GM18499 (cell line): ENCODE measurements around the gene ETFA.

Experiments
- ATAC-seq: cut with Tn5 transposase; IDR thresholded peaks from one replicate; pipeline ENCODE4 v1.9.1; 2021; ENCODE audit warnings: moderate number of reproducible peaks; ENCODE audit not compliant: insufficient read depth, unreplicated experiment

The ETFA gene

DNA sequence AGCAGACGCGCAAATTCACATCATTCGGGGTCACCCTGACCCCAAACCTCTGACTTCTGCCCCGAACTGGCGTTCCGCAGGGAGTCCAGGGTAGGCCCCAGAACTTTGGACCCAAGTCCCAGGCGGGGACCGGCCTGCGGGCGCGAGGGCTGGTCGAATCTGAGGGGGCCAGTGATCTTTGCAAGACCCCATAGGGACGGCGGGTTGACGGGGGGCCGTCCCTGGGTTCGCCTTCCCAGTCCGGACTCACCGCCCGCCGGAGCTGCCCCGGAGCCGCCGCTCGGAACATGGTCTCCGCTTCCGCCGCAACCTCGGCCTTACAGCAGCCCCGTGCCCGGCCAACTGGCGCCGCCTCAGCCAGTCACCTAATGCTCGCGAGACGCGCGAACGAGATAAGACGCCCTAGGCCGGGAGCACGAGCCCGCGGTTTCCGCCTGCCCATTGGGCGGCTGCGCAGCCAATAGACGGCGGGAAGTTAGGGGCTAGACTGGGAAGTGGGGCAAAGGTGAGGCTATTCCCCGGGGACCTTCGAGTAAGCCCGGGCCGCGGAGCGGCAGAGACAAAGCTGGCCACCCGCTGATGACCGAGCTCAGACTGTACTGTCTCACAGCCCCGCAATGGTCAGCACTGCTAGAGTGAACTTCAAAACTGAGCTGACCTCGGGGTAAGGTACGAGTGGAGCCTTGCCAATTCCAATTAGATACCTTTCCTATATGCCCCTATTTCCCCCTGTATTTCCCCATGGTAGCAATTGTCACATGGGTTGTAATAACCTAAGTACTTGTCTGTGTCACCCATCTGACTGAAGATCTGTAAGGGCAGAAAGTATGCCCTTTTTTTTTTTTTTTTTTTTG lies at the start of gene ETFA:
TSS of gene ETFA (minus strand) at position 370 of the 854 bp plus-strand sequence. CDS start at position 289, 81 bp downstream.
- peak; percentile 69 for ATAC-seq

DNA sequence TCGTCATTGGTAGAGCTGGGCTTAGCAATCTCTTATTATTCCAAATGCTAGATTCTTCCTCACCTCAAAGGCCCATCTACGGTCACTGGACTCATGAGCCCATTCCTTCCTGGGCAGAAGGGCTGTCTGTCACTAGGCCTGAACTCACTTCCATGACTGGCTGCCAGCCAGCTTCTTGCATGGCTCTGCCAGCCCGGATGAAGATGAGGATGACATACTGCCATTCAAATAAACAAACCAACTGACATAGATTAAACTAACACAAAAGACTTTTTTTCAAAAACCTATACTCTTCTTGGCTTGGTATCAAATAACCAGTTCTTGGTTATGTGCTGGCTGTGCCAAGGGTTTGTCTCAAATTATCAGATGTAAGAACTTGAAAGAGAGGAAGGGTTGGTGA lies 49.1 kb upstream of the ETFA start:
- no peak for ATAC-seq

DNA sequence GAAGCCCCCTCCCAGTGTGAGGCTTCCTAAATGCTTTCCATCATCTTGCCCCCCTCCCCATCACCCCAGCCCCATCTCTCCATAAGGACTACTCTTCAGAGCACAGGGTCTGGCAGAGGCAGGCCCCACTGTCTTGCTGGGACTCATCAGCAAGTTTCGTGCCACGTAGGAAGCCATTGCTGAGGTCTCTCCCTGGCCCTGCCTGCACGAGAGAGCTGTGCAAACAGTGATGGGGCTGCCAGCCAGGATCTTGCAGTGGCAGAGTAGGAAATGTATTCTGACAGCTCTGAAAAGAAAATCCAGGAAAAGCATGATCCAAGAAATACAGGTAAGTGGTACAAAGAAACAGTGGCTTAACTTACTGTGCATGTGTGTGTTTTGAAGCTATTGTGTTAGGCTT lies 47.9 kb upstream of the ETFA start:
- no peak for ATAC-seq

DNA sequence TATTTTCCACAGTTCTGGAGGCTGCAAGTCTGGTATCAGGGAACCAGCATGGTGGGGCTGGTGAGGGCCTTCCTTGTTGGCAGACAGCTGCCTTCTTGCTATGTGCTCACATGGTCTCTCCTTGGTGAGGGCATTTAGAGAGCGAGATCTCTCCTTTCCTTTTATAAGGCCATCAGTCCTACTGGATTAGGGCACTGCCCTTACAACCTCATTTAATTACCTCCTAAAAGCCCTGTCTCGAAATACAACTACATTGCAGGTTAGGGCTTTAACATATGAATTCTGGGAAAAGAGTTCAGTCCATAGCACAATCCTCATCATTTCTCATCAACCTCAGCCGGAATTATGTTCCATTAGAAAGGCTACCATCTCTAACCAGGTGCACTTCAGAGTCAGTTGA lies 47.2 kb upstream of the ETFA start:
- no peak for ATAC-seq

DNA sequence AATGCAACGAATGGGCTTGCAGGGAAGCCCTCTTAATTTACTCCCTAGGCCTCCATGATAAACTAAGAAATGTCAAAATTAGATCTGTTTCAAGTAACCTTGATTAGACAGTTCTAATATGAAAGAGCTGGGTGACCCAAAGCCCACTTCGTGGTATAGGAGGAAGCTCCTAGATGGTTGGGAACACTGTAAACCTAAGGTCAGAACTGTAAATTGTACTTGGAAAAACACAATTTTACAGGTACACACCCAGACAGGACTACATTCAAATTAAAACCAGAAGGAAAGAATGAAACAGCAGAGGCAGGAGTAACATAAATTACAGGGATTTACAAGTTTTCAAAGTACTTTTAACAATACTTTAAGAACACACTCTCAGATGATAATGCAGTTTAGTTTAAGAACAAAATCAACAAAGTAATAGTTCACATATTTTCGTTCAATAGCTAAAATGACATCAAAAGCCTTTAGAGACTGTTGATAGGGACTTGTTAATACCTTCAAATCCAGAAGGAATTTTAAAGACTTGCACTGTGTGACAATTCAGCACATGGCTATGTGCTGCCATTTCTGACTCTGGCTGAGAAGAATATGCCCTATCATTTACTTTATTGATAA lies 43.7 kb upstream of the ETFA start:
- no peak for ATAC-seq

DNA sequence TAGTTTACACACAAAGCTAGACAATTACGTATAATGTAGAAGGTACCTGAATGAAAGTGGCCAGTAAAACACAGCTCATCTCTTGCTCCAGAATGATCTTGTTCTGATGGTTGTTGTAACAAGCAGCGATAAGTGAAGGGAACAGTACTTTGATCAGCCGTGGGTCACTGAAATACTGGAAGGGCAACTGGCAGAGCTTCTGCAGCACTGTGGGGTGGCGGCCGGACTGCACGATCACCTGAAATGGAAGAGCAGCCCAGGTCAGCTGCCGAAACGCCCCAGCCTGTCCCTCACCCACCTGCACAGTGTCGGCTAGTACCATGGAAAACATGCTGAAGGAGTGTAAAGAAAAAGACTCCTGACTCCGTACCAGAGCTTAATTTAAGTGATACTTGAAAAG lies 42.6 kb upstream of the ETFA start:
- ATAC-seq, result no peak

DNA sequence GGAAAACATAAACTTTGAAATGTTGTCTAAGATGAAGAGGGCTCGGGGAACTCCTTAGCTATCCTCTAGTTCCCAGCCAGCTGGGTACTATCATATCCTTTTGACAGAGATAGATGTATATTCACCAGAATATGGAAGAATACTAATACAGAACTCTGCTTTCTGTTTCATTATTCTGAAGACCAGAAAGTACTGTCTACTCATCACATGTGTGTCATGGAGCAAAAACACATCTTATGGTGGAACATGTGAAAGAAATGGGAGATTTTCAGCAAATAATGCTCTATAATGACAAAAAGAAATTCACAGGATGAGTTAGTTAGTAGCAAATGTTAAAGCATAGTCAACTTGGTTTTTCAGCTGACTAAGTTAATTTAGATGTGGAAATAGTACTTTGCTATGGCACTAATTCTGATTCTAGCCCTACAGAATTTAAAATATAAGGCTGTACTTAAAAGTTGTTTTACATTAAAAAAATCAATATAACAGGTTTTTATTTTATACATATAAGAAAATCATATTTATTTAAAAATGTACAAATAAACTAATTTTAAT lies 41.8 kb upstream of the ETFA start:
- no peak for ATAC-seq

DNA sequence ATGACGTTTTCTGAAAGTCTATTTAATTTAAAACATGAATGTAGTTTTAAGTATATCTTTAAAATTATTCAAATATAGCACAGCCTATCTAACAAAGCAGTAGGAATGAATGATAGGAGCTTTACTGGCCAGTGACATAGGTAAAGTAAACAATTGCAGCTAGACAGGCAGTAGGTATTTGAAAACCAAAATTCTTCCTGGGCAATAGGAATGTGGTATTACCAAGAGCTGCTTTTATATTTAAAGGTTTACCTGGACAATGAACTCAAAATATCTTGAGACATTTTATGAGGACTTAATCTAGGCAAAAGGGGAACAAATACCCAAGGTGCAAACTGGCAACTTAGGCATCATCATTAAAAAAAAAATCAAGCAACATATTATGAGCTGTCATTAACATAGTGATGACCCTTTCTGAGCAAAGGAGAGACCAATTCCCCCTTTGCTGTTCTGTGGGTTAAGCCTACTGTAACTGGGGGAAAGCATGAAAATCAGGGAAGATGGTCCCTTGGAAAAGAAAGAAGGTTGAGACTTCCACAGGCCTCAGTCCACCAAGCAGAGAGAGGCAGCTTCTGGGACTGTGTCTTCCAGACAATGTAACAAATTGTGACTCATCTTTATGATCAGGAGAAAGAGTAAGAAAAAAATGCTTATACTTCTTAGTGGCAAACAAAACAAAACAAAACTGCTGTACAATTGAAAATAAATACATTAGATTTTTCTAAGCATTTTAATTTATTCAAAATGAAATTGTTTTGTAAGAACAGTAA lies 38.2 kb upstream of the ETFA start:
- no peak for ATAC-seq

DNA sequence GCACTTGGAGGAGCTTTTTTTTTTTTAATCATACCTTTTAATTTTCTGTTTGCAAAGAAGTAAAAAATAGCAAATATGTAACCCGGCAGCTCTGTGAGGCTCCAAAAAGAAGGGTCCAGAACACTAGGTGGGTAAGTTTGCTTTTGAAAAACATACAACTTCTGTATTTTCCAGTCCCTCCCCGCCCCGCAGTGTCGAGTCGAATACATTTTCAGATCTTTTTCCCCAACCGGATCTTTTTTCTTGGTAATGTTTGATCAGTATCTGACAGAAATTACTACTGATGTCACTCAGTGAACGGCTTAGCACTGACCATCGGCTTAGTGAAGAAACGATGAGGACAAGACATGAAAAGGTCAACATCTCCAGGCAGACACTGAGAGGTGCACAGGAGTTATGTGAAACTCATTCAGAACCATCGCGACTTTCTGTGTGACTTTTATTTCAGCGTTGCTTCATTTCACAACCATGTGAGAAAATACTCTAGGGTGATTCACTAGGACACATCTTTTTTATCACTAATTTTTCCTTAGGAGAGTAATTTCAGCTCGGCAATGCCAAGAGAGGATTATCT lies 36.3 kb upstream of the ETFA start:
- ATAC-seq, result no peak

DNA sequence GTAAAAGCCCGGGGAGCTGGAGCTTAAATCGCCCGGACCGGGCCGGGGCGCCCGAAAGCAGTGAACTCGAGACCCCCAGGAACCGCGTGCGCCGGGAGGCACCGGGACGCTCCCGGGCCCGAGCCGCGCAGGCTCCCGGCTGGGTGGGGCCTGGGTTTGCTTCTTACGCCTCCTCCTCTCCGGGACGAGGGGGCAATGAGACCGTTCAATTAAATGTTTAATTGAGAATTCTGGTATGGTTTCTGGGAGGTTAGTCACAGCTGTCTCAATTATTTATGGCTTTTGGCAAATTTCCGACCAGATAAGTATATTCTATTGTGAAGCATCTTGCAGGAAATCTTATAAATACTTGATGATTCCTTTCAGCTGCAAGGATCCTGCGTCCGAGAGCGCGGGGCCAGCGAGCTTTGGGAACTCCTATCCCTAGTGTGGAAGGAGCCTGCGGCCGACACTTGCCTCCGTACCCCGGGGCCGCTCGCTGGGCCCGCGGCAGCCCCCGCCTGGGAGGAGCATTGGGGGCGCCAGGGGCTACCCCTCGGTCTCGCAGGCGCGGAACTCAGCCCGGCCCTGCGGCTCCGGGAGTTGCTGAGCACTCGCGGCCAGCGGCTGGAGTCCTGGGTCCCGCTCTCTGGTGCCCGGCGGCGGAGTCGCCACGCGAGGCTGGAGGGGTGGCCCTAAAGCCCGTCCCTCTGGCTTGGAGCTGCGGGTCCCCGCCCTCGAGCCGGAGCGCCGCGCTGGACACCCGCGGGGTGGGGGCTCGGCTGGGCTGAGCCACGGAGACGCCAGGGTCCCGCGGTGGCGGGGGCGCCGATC lies 35.6 kb upstream of the ETFA start:
- no peak for ATAC-seq

DNA sequence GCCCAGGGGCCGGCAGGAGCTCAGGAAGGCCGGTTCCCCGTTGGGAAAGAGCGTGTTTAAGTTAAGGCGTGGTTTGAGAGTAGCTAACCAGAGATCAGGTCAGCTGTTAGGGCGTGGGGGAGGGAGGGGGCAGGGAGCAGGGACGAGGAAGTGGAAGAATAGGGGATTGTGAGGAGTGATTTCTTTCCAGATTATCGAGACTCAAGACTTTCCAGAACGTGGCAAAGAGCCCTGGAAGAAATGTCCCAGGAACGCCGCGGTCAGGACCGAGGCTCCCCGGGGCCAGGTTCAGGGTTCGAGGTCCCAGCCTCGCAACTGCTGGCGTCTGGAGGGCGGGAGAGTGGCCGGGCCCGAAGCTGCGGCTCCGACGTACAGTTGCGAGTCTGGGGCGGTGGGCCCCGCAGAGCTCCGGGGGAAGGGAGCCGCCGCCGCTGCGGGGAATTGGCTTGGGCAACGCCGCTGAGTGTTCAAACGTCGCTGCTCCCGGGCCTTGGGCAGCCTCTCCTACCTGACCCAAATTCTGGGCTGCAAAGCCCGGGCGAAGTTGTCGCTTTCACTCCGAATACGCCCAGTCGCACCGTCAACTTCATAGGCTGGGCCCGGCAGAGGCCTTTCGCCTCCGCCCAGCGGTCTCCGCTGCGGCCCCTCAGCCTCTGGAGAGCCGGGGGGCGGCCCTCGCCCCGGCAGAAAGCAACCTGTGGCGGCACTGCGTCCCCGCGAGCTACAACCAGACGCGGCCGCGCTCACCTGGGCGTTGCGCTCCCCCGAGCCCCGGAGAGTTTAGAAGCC lies 34.8 kb upstream of the ETFA start:
- ATAC-seq, result no peak

DNA sequence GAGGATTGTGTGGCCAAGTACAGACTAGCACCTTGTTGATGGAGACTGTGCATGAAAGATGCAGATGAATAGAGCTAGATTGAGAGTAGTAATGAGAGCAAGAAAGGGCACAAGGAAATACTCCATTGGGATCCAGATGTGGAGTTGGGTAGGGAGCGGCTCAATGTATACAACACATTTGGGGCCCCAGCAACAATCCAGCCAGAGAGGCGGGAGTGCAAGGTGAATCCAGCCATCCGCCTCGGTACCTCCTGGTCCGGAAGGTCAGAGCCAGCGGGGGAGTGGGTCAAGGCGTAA lies 34.3 kb upstream of the ETFA start:
- no peak for ATAC-seq

DNA sequence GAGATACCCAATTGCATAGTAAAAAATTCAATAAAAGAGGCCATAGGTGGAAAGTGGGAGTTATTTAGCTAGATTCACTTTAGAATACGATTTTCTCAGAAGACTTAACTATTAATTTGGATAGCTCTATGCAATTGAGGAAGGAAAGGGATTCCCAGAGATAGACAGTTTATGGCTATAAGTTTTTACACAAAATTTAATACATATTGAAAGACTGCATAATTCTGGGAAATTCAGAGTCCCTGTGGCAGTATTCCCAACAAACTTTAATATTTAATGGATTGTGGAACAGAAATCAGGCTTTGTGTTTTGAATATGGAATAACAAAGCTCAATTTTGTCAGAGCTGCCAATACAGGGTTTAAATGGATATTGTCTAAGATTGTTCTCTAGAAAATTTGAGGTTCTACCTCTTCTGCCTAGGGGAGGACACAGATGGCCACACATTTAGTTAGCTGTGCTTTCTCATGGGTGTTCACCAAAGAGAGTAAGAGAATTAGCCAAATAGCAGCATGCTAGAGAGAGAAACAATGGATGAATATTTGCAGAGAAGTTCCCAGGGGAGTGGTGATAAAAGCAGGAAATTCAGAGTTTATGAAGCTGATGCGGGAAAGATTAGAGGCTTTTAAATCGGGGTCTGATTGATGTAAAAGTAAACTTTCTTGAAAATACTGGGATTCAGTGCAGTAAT lies 33.8 kb upstream of the ETFA start:
- ATAC-seq, result no peak

DNA sequence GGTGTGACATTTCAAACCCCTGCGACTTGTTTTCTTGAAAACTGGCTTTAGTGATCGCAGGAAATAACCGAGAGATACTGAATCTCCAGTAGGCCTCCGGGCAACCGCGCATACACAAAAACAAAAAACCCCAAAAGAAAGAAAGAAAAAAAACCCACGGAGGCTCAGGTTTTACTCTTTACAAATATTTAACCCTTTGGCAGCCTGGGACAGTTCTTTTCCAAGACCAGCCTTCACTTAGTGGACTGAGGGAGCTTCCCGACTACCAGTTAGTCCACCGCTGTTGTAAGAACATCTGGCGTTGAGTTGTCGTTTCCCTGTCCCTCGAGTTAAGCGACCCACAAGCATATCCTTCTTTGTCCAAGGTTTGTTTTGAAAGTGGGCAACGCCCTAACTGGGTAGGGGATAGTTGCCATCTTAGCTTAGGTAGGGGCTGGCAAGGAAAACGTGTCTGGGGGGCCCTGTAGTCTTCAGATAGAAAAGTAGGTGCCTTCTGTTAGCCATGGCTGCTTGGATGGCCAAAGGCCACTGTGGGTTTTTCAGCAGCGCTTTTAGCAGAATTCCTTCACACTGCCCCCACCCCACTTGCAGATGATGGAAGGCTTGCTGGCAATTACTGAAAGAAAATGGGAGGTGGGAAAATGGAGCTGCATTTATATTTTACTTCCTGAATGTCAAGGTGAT lies 32.2 kb upstream of the ETFA start:
- no peak for ATAC-seq

DNA sequence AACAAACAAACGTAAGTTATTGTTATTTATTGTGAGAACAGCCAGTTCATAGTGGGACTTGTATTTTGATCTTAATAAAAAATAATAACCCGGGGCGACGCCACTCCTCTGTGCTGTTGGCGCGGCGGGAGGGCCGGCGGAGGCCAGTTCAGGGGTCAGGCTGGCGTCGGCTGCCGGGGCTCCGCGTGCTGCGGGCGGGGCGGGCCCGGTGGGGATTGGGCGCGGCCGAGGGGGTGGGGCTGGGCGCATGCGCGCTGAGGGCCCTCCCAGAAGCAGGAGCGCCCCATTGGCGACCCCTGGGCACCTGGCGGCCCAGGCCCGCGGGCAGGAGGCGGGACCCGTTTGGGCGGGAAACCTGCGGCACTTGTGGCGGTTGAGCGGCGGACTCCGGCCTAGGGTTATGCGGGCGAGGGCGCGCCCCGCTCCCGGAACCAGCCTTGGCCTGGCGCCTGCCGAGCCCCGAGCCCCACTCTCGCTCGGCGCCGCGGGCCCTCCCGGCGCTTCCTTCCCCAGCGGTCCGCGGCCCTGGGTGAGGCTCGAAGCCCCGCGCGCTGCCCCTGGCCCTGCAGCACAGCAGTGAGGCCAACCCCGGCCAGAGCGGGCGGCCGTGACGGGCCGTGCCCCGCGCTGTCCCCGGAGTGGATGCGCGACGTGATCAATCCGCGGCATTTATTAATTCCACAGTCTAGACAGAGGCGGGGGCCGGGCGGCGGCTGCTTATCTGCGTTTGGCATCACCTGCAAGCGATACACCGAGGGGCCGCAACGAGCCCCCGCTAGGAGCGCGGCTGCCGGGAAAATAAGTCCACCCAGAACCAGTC lies 31.3 kb upstream of the ETFA start:
- ATAC-seq, result no peak

DNA sequence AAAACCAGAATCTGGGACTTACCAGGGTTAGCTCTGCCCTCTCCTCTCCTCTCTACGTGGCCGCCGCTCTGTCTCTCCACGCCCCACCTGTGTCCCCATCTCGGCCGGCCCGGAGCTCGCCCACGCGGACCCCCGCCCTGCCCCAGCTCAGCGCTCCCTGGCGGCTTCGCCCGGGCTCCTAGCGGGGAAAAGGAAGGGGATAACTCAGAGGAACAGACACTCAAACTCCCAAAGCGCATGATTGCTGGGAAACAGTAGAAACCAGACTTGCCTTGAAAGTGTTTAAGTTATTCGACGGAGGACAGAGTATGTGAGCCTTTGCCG lies 30.8 kb upstream of the ETFA start:
- no peak for ATAC-seq

DNA sequence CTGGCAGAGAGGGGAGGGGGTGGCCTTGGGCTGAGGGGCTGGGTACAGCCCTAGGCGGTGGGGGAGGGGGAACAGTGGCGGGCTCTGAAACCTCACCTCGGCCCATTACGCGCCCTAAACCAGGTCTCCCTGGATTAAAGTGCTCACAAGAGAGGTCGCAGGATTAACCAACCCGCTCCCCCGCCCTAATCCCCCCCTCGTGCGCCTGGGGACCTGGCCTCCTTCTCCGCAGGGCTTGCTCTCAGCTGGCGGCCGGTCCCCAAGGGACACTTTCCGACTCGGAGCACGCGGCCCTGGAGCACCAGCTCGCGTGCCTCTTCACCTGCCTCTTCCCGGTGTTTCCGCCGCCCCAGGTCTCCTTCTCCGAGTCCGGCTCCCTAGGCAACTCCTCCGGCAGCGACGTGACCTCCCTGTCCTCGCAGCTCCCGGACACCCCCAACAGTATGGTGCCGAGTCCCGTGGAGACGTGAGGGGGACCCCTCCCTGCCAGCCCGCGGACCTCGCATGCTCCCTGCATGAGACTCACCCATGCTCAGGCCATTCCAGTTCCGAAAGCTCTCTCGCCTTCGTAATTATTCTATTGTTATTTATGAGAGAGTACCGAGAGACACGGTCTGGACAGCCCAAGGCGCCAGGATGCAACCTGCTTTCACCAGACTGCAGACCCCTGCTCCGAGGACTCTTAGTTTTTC lies 30.2 kb upstream of the ETFA start:
- no peak for ATAC-seq
